HG03039 (cell line): ENCODE measurements around the gene SLC7A8.
"Not testable (repeated sequence)": the region's sequence is repeated elsewhere in the genome, so short reads cannot be mapped to it uniquely, and the experiment has no call there.

Source experiments
- ATAC-seq: cut with Tn5 transposase; IDR thresholded peaks from one replicate; pipeline ENCODE4 v1.9.1; 2021; ENCODE audit warnings: mild to moderate bottlenecking, moderate library complexity; ENCODE audit not compliant: unreplicated experiment

The SLC7A8 gene

GRCh38 chr14:23183479-23183878 lies at the start of gene SLC7A8:
TSS of gene SLC7A8 (minus strand) at chr14:23183660. CDS start at chr14:23182914, 746 bp downstream.
- no peak for ATAC-seq

- ATAC-seq, result not testable (repeated sequence)
Measured at GRCh38 chr14:23232241-23232808, 48.9 kb upstream of the SLC7A8 start.

DNA sequence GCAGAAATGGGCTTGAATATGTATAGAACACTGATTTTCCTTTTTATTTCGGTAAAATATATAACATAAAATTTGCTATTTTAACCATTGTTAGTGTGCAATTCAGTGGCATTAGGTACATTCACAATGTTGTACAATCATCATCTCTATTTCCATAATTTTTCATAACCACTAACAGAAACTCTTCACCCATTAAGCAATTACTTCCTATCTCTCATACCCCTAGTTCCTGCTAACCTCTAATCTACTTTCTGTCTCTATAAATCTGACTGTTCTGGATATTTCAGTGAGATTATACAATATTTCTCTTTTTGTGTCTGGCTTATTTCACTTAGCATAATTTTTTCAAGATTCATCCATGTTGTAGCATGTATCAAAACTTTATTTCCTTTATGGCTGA lies 45.4 kb upstream of the SLC7A8 start:
- ATAC-seq, result no peak

DNA sequence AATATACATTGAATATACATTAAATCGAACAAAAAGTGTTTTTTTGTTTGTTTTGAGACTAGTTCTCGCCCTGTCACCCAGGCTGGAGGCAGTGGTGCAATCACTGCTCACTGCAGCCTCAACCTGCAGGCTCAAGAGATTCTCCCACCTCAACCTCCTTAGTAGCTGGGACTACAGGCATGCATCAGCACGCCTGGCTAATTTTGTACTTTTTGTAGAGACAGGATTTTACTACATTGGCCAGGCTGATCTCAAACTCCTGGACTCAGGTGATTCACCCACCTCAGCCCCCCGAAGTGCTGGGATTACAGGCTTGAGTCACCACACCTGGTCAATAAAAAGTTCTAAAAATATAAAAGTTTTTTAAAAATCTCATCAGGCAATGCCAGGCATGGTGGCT lies 44.1 kb upstream of the SLC7A8 start:
- no peak for ATAC-seq

GRCh38 chr14:23224958-23225357 lies 41.5 kb upstream of the SLC7A8 start:
- not testable (repeated sequence) for ATAC-seq

DNA sequence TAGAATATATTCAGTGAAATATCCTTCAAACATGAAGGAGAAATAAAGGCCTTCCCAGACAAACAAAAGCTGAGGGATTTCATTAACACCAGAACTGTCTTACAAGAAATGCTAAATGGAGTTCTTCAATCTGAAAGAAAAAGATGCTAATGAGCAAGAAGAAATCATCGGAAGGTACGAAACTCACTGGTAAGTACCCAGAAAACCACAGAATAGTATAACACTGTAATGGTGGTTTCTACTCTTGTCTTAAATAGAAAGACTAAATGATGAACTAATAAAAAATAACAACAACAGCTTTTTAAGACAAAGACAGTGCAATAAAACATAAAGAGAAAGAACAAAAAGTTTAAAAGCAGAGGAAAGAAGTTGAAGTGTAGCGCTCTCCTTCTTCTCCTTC lies 35.6 kb upstream of the SLC7A8 start:
- no peak for ATAC-seq

GRCh38 chr14:23217032-23218020 lies 33.9 kb upstream of the SLC7A8 start:
- ATAC-seq, result no peak

GRCh38 chr14:23215421-23215820 lies 32.0 kb upstream of the SLC7A8 start:
- ATAC-seq, result no peak

DNA sequence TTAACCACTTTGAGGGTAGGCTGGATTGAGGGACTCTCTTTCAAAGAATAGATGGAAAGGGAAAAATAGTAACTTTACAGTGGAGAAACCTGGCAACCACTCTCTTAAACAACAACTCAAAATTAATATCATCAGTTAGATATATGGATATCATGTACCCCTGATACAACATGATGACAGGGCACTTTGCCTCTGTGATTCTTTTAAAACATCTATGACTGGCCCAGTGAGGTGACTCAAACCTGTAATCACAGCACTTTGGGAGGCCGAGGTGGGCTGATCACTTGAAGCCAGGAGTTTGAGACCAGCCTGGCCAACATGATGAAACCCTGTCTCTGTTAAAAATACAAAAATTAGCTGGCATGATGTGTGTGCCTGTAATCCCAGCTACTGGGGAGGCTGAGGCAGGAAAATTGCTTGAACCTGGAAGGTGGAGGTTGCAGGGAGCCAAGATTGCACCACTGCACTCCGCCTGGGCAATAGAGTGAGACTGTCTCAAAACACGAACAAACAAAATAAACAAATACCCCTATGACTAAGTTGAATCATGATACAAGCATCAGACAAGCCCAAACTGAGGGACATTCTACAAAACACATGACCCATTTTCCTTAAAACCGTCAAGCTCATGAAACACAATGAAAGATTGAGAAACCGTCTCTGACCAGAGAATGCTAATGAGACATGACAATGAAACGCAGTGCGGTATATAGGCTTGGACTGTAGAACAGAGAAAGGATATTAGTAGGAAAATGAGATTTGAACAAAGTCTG lies 26.4 kb upstream of the SLC7A8 start:
- no peak for ATAC-seq

GRCh38 chr14:23208324-23208723 lies 24.9 kb upstream of the SLC7A8 start:
- no peak for ATAC-seq

DNA sequence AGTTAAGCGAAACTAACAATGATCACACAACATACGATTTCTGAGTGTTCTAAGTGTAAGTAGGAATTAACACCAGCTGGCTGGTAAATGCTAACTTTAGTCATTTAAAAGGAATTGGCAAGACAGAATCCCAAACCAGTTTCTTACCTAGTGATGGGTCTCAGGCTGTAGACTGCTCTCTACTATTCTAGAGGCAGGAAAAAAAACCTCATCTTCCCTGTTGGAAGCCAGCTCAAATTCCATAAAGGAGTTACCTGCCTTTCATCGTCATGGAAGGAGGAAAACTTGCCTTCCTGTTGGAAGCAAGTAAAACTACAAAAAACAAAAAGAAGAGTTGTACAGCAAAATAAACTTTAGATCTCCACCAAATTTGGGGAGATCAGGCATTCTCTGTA lies 23.7 kb upstream of the SLC7A8 start:
- no peak for ATAC-seq

DNA sequence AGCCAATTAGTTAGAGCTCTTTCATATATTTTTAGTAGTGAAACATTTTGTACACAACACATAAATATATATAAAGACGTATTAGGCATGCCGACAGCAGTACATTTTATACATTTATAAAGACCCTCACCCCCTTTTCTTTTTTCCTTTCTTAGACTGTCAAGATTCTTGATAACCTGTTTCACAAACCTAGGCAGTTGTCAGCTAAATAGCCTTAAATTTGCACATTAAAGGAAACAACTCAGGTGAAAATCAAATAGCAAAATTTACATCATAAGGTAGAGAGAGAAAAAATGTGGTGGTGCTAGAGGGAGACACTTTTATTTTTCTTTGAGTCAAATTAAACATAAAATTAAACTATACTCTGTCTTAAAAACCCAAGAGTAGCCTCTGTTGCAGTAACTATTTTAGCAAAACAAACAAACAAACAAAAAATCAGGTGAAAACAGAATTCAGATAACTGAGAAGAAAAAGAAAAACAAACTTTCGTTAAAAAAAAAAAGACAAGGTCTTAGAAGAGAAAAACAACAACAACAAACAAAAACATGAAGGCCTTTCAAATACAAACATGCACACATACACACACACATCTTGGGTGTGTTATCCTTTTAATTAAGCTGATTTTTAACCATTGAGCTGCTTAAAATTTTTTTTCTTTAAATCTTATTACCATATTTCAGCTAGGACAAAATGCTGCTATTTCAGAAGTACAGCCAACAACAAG lies 23.1 kb upstream of the SLC7A8 start:
- ATAC-seq, result no peak

- no peak for ATAC-seq
Measured at GRCh38 chr14:23202001-23202400, 18.5 kb upstream of the SLC7A8 start.

- ATAC-seq, result not testable (repeated sequence)
Measured at GRCh38 chr14:23199141-23199540, 15.7 kb upstream of the SLC7A8 start.

GRCh38 chr14:23196487-23196886 lies 13.0 kb upstream of the SLC7A8 start:
- ATAC-seq, result not testable (repeated sequence)

DNA sequence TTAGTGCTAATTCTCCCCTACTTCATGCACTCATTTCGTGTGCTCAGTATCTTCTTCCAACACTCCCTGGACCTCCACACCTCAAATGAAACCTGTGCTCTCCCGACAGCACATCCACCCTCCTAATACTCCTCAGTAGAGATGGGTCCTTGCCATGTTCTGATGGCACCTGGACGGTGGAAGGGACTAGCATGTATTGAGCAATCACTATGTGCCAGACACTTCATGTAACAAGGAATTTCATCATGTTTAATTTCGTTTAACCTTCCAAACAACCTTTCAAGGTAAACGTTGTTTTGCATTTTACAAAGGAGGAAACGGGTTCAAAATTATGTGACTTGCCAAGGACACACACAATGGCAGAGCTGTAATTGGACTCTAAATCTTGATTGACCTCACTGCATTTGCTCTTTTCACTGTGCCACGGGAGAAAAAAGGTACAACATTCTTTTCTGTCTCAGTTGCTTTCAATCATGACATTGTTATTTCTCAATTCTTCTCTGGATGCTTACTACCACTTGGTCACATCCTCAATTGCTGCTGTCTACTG lies 12.2 kb upstream of the SLC7A8 start:
- ATAC-seq, result no peak

DNA sequence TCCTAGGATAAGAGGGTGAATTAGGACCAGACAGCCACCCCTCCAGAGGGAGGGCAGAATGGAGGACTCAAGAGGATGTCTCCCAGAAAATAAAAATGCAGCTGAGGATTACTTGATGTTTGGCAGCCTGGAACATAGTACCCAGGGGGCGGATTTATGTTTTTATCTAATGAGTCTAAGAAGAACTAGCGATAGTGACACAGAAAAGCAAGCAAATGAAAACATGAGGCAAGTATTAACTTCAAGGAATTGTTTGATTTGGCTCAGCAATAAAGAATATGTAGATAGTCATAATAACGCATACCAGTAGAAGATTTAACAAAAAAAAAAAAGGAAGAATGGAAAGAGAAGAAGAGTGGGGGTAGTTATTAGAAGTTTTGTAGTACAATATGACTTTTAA lies 10.0 kb upstream of the SLC7A8 start:
- ATAC-seq, result no peak

DNA sequence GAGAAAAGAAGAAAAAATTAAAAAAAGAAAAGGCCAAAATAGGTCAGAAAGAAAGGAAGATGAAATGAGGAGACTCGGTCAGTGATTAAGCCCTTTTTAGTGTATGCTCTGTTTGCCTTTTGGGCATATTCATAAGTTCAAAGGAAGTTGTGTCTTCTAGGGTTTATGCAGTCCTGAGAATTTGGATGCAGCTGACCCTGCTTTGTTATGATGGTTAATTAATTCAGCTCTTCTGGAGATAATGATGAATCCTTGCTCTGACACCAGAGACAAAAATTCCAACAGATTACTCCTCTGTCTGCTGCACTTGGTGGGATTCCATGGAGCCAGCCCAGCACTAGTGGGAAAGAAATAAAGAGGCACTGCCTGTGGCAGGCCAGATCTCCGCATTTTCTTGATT lies 4.5 kb upstream of the SLC7A8 start:
- no peak for ATAC-seq

DNA sequence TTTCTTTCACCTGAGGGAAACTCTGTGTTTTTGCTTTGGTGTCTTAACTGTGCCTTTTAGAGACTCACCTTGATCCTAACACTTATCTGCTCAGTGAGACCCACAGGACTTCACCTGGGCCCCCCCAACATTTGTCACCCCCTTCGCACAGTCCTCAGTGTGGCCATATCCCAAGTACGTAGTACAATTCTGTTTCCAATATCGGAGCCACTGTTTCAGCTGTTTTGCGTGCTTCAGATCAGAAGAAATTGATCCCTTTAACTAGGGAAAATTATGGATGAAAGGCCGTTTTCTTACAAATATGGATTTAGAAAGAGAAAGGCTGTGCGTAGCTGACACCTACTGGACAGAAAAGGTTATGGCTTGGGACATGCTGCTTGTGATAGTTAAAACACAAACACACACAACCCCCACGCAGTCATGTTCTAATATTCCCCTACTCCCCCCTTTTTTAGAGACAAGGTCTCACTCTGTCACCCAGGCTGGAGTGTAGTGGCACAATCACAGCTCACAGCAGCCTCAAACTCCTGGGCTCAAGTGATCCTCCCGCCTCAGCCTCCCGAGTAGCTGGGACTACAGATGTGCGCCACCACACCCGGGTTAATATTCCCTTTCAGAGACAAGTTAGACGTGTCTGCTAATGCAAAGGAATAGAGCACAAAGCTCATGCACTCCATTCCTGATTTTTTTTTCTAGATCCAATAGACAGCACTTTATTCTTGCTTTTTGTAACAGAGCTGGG lies 3.6 kb upstream of the SLC7A8 start:
- ATAC-seq, result no peak

GRCh38 chr14:23185063-23185462 lies 1.6 kb upstream of the SLC7A8 start:
- no peak for ATAC-seq
